GM23248 (cell line): ENCODE measurements around the gene TMEM259. TPM values are rescaled to one million over a fixed set of nuclear protein-coding genes. Genes with fewer than 3 reads are reported as not detected.

Source experiments
- DNase-seq: peaks from one replicate; pipeline ENCODE4 v3.0.0-alpha.2; 2015
- H2AFZ ChIP-seq: fragments of 200-600 bp; sonication (generic); 2 replicates; pipeline ENCODE4 v1.6.1; 2016; ENCODE audit warnings: antibody characterized with exemption
- H3F3A ChIP-seq: fragments of 200-600 bp; sonication (generic); 2 replicates; pipeline ENCODE4 v1.6.1; 2016; ENCODE audit warnings: mild to moderate bottlenecking, antibody characterized with exemption, mixed run types; ENCODE audit not compliant: insufficient read depth
- H3K27ac ChIP-seq: fragments of 200-600 bp; sonication (generic); 2 replicates; pipeline ENCODE4 v1.5.1; 2016; ENCODE audit warnings: mild to moderate bottlenecking
- H3K27me3 ChIP-seq: fragments of 200-600 bp; sonication (generic); replicated peaks from 2 replicates; pipeline ENCODE4 v1.6.1; 2016; ENCODE audit warnings: mild to moderate bottlenecking; ENCODE audit not compliant: insufficient read depth
- H3K36me3 ChIP-seq: fragments of 200-600 bp; sonication (generic); 2 replicates; pipeline ENCODE4 v1.6.1; 2016; ENCODE audit warnings: low read depth, mild to moderate bottlenecking
- H3K4me1 ChIP-seq: fragments of 200-600 bp; sonication (generic); 2 replicates; pipeline ENCODE4 v1.6.1; 2016; ENCODE audit warnings: mild to moderate bottlenecking; ENCODE audit not compliant: insufficient read depth
- H3K4me2 ChIP-seq: fragments of 200-600 bp; sonication (generic); one replicate; pipeline ENCODE4 v1.6.1; 2016; ENCODE audit warnings: mild to moderate bottlenecking; ENCODE audit not compliant: unreplicated experiment
- H3K4me3 ChIP-seq: fragments of 200-600 bp; sonication (generic); 2 replicates; pipeline ENCODE4 v1.5.1; 2016; ENCODE audit warnings: mild to moderate bottlenecking
- H3K79me2 ChIP-seq: fragments of 200-600 bp; sonication (generic); 2 replicates; pipeline ENCODE4 v1.6.1; 2016; ENCODE audit warnings: mild to moderate bottlenecking; ENCODE audit not compliant: insufficient read depth
- H3K9ac ChIP-seq: fragments of 200-600 bp; sonication (generic); 2 replicates; pipeline ENCODE4 v1.6.1; 2016; ENCODE audit warnings: mild to moderate bottlenecking
- H3K9me2 ChIP-seq: fragments of 200-600 bp; sonication (generic); 2 replicates; pipeline ENCODE4 v1.6.1; 2016; ENCODE audit warnings: mixed run types, mild to moderate bottlenecking, moderate library complexity; ENCODE audit not compliant: insufficient read depth
- H3K9me3 ChIP-seq: fragments of 200-600 bp; sonication (generic); one replicate; pipeline ENCODE4 v1.6.1; 2017; ENCODE audit warnings: low read depth
- H4K20me1 ChIP-seq: fragments of 200-600 bp; sonication (generic); 2 replicates; pipeline ENCODE4 v1.6.0; 2016; ENCODE audit not compliant: insufficient read depth
- EZH2 ChIP-seq: fragments of 200-600 bp; sonication (generic); IDR thresholded peaks from 2 replicates; pipeline ENCODE4 v1.6.1; 2018; ENCODE audit warnings: antibody characterized with exemption, mild to moderate bottlenecking; ENCODE audit not compliant: insufficient read depth, poor library complexity, severe bottlenecking
- EZH2phosphoT487 ChIP-seq: fragments of 200-600 bp; sonication (generic); IDR thresholded peaks from 2 replicates; pipeline ENCODE4 v1.6.1; 2018; ENCODE audit warnings: antibody characterized with exemption, moderate library complexity, mild to moderate bottlenecking, low read depth; ENCODE audit not compliant: insufficient read depth
- WGBS, 2 experiments: methylation state at CpG; one replicate each; pipeline ENCODE4 v1.1.6; 2015 to 2017; ENCODE audit warnings: low lambda C conversion rate in 2 of 2, low coverage in 1 of 2; ENCODE audit errors: missing lambda C conversion rate in 2 of 2; 5-methylcytosine and 5-hydroxymethylcytosine counted together
- in situ Hi-C: fragments of 300-500 bp; cut with MboI; formaldehyde crosslinking; loops from 2 replicates; pipeline ENCODE4 v1.15.0; 2020
- polyA plus RNA-seq: library from polyadenylated mRNA; unstranded; fragments of >200 nt; fragmentation: Nextera tagmentation; extraction: Ambion mirVana; gene quantifications from 2 replicates; pipeline ENCODE4 v1.2.1, GENCODE V29; 2016
- total RNA-seq: library from RNA; depleted of rRNA; stranded (reverse); fragments of >200 nt; shearing (Covaris generic); gene quantifications from 2 replicates; pipeline ENCODE4 v1.2.3, GENCODE V29; 2014

TMEM259 gene
- total and polyA plus RNA-seq, 2 experiments from 2014 or later, result 79.7 to 132 TPM

GRCh38 chr19:998064-998463, 22.9 kb downstream of the TMEM259 start:
- no peak for TF ChIP-seq EZH2phosphoT487
- TF ChIP-seq EZH2, result no peak
- no peaks in the 10 kb centered on the region for H3K9me3 ChIP-seq
- H3K27ac ChIP-seq, result no peak overlapping the region
- no peak overlapping the region for H2AFZ ChIP-seq
- H3K79me2 ChIP-seq, result no peaks in the 10 kb centered on the region
- H3F3A ChIP-seq, result no peaks in the 10 kb centered on the region
- no peak overlapping the region for H3K4me2 ChIP-seq
- no peaks in the 10 kb centered on the region for H3K4me1 ChIP-seq
- 2 to 7% methylated on average over 6 of the region's 6 CpGs for WGBS, 2 experiments
- H3K9me2 ChIP-seq, result no peaks in the 10 kb centered on the region
- in situ Hi-C loops, result no loop called here
- peaks cover 27% of the 10 kb centered on the region for H3K27me3 ChIP-seq
- H3K9ac ChIP-seq, result no peak overlapping the region
- DNase-seq, result no peak
- H3K4me3 ChIP-seq, result no peak overlapping the region
- no peaks in the 10 kb centered on the region for H4K20me1 ChIP-seq
- no peaks in the 10 kb centered on the region for H3K36me3 ChIP-seq

GRCh38 chr19:996051-996838, 24.7 kb downstream of the TMEM259 start:
- Histone ChIP-seq H3K27me3 (peaks cover 27% of the 10 kb centered on the region), H2AFZ (no peak overlapping the region), H3F3A (no peaks in the 10 kb centered on the region), H3K4me1 (no peaks in the 10 kb centered on the region), H3K9me3 (no peaks in the 10 kb centered on the region), H3K4me2 (no peak overlapping the region), H3K79me2 (no peaks in the 10 kb centered on the region), H3K9ac (peak overlapping the region; percentile 28; the same call in 1 of the 2 replicates), H3K9me2 (no peaks in the 10 kb centered on the region), H4K20me1 (no peaks in the 10 kb centered on the region), H3K27ac (no peak overlapping the region), H3K4me3 (peak overlapping the region; percentile 41), H3K36me3 (no peaks in the 10 kb centered on the region; the same call in 1 of the 2 replicates)
- 8 to 13% methylated on average over 59 to 63 of the region's 64 CpGs for WGBS, 2 experiments
- peak; percentile 84 for DNase-seq
- TF ChIP-seq EZH2, result no peak
- TF ChIP-seq EZH2phosphoT487, result no peak
- in situ Hi-C loops, result no loop called here

GRCh38 chr19:995051-995827, 25.7 kb downstream of the TMEM259 start:
- H3K79me2 ChIP-seq, result no peaks in the 10 kb centered on the region
- H3K4me3 ChIP-seq, result no peak overlapping the region
- H3K27ac ChIP-seq, result no peak overlapping the region
- no peak for DNase-seq
- no peaks in the 10 kb centered on the region for H4K20me1 ChIP-seq
- H3K4me2 ChIP-seq, result no peak overlapping the region
- H3K9ac ChIP-seq, result no peak overlapping the region
- WGBS, 2 experiments, result 71 to 78% methylated on average over 24 to 26 of the region's 26 CpGs
- no peaks in the 10 kb centered on the region for H3K4me1 ChIP-seq
- H3K9me3 ChIP-seq, result no peaks in the 10 kb centered on the region
- no peak overlapping the region for H2AFZ ChIP-seq
- no peaks in the 10 kb centered on the region; the same call in 1 of the 2 replicates for H3K36me3 ChIP-seq
- in situ Hi-C loops, result no loop called here
- peaks cover 27% of the 10 kb centered on the region for H3K27me3 ChIP-seq
- H3K9me2 ChIP-seq, result no peaks in the 10 kb centered on the region
- peaks cover 6% of the 10 kb centered on the region; the same call in 1 of the 2 replicates for H3F3A ChIP-seq
- TF ChIP-seq EZH2 (no peak), EZH2phosphoT487 (no peak)

- Histone ChIP-seq H3K79me2 (no peaks in the 10 kb centered on the region), H3K4me2 (no peak overlapping the region), H3K27me3 (peaks cover 25% of the 10 kb centered on the region), H4K20me1 (no peaks in the 10 kb centered on the region), H3F3A (peaks cover 6% of the 10 kb centered on the region; the same call in 1 of the 2 replicates), H2AFZ (no peak overlapping the region), H3K4me3 (no peak overlapping the region), H3K27ac (no peak overlapping the region), H3K4me1 (no peaks in the 10 kb centered on the region), H3K9ac (no peak overlapping the region), H3K36me3 (no peaks in the 10 kb centered on the region; the same call in 1 of the 2 replicates), H3K9me2 (no peaks in the 10 kb centered on the region), H3K9me3 (no peaks in the 10 kb centered on the region)
- no peak for DNase-seq
- 95 to 98% methylated on average over 12 to 18 of the region's 18 CpGs for WGBS, 2 experiments
- TF ChIP-seq EZH2phosphoT487 (no peak), EZH2 (no peak)
- in situ Hi-C loops, result no loop called here
Observed at GRCh38 chr19:994516-994915, 26.4 kb downstream of the TMEM259 start.
